Mucosa of descending colon (tissue), 3 donors: Measurements from ENCODE around the gene DAAM1. TPM values are rescaled to one million over a fixed set of nuclear protein-coding genes. Genes with fewer than 3 reads are reported as not detected.

Experiments
- ATAC-seq: fragments of 200-7000 bp; cut with Tn5 transposase; one replicate; pipeline ENCODE4 v1.9.1; 2020; ENCODE audit warnings: mild to moderate bottlenecking, moderate library complexity
- DNase-seq, 3 donors: peaks; one replicate each; pipeline ENCODE4 v3.0.0-alpha.2; 2020
- H3K36me3 ChIP-seq: fragments of 200-600 bp; one replicate; pipeline ENCODE4 v1.8.0; 2021; ENCODE audit warnings: low read depth, mild to moderate bottlenecking
- H3K4me1 ChIP-seq: fragments of 200-600 bp; one replicate; pipeline ENCODE4 v1.8.0; 2021; ENCODE audit warnings: low read depth, mild to moderate bottlenecking
- H3K4me3 ChIP-seq: fragments of 200-600 bp; one replicate; pipeline ENCODE4 v1.8.0; 2021; ENCODE audit warnings: mild to moderate bottlenecking
- H3K9me3 ChIP-seq: fragments of 200-600 bp; one replicate; pipeline ENCODE4 v1.8.0; 2021; ENCODE audit warnings: mild to moderate bottlenecking
- intact Hi-C, 2 donors: fragments of 100-400 bp; cut with DNase I in 1 of 2; cut with micrococcal nuclease in 1 of 2; formaldehyde crosslinking; loops; one replicate each; pipeline versions ENCODE4 v1.11.0 to v1.11.1; 2022; cut with DNase I, micrococcal nuclease
- total RNA-seq, 3 donors: library from RNA; stranded (reverse); fragmentation: NEBNext Ultra II Directional in 2 of 3; extraction: Animal tissue kit (Norgen Biotek cat#: 25700) in 2 of 3; gene quantifications; one replicate each; pipeline versions ENCODE4 v1.2.1 to v1.2.4, GENCODE V29; 2021 to 2023
- TF ChIP-seq, protein P1 (sequence below): fragments of 200-600 bp; IDR thresholded peaks from one replicate; pipeline ENCODE4 v1.8.0; 2022; ENCODE audit warnings: antibody characterized with exemption, mild to moderate bottlenecking
- donor health status: DM: no; HTN: no; CAD: no; lungs with moderate emphysema.
- donor health status: DM: no; HTN: no; CAD: no.
- donor health status: DM: no; HTN: yes; CAD: no.

The DAAM1 gene
- total RNA-seq, 3 donors from 2014 or later, result 41.0 to 85.4 (median 49.6) TPM

DNA sequence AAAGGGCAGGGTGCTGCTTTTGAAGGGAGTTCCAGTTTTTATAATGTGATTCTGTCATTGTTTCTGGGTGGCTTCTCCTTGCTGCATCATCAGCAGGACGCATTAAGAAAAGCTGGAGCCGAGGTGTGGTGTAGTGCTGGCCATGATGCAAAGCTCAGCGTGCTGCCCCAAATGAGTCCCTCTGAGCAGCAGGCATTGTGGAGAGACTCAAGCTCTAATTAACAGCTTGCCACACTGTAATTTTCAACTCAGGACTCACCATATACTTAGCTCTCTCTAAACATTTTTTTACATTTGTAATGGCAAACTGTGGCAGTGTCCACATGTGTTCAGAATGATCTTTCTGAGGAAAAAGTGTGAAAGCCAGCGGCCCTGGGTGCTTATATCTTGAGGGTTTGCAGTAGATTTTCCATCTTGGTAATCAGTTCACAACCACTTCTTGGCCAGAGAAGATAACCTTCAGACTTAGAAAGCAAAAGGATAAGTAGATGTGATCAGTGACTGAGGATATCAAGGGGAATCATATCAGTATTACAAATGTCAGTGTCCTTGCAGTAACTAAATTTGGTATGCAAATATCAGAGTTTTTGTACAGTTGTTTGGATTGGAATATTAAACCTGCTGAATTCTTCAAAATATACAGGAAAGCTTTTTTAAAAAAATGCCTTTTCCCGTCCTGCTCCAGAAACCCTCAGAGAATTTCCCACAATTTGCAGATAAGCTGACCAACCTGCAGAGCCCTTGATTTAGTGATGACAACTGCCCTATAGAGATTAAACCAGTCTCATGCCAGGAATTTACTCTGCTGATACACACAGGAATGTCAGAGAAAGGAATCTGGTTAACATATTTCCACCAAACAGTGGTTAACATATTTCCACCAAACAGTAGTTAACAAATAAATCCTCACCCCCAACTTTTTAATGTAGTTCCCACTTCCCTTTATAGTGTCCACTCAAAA is 63.6 kb downstream of the DAAM1 start:
- TF ChIP-seq, protein P1, sequence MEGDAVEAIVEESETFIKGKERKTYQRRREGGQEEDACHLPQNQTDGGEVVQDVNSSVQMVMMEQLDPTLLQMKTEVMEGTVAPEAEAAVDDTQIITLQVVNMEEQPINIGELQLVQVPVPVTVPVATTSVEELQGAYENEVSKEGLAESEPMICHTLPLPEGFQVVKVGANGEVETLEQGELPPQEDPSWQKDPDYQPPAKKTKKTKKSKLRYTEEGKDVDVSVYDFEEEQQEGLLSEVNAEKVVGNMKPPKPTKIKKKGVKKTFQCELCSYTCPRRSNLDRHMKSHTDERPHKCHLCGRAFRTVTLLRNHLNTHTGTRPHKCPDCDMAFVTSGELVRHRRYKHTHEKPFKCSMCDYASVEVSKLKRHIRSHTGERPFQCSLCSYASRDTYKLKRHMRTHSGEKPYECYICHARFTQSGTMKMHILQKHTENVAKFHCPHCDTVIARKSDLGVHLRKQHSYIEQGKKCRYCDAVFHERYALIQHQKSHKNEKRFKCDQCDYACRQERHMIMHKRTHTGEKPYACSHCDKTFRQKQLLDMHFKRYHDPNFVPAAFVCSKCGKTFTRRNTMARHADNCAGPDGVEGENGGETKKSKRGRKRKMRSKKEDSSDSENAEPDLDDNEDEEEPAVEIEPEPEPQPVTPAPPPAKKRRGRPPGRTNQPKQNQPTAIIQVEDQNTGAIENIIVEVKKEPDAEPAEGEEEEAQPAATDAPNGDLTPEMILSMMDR, result no peak
- no peaks in the 10 kb centered on the region for H3K9me3 ChIP-seq
- no peaks in the 10 kb centered on the region for H3K36me3 ChIP-seq
- H3K4me3 ChIP-seq, result no peak overlapping the region
- no peak for DNase-seq
- intact Hi-C loops, result no loop called here
- no peak for ATAC-seq
- H3K4me1 ChIP-seq, result no peaks in the 10 kb centered on the region

DNA sequence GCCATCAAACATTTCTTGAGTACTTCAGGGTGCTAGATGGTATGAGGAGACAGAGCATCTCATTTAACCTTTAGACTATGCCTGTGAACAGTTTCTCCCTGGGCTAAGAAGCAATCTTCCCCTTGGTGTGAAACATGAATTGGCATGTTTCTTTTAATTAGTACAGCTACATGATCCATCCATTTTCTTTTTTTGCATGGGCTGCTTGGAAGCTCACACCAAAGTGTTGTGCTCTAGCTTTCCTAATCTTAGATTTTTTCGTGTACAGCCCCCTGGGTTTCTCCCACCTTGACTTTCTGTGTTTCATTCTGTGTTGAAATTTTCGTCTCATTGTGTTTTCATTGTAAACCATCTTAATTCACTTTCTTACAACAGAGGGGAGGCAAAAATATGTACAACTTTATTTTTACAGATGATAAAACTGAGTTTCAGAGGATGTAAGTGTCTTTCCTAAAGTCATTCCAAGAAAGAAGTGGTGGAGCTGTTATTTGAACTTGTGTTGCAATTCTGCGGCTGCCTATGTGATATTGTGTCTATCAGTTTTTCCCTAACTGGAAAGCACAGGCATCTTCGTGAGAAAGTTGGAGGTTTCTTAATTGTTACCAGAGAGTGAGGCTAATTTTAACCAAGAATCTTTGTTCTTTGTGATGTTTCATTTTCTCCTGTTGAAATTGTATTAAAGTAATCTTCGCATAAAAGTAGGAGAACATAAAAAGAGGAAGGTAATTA is 64.5 kb downstream of the DAAM1 start:
- DNase-seq (no peak), ATAC-seq (no peak)
- no peaks in the 10 kb centered on the region for H3K9me3 ChIP-seq
- intact Hi-C loops, result no loop called here
- H3K4me1 ChIP-seq, result no peaks in the 10 kb centered on the region
- TF ChIP-seq, protein P1, result no peak
- no peaks in the 10 kb centered on the region for H3K36me3 ChIP-seq
- no peak overlapping the region for H3K4me3 ChIP-seq

DNA sequence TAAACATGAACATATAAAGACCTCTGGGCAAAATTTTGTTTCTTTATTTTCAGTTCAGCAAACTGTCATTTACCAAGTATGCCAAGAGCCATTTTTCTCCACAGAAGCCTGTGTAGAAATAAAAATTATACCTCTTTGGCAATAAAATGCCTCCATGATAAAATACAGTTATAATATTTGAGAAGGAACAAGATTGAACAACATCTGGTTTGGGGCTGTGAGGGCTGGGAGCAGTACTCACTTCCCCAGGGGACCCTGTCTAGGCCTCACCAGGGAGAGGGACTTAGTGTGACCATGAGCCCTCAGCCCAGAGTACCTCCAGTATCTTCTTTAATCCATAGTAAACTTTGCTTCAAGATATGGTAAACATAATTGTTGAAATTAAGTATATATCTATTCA is 65.1 kb downstream of the DAAM1 start:
- intact Hi-C loops, result no loop called here
- ATAC-seq, result no peak
- Histone ChIP-seq H3K4me1 (no peaks in the 10 kb centered on the region), H3K4me3 (no peak overlapping the region), H3K36me3 (no peaks in the 10 kb centered on the region), H3K9me3 (no peaks in the 10 kb centered on the region)
- no peak for DNase-seq
- TF ChIP-seq, protein P1, result no peak

DNA sequence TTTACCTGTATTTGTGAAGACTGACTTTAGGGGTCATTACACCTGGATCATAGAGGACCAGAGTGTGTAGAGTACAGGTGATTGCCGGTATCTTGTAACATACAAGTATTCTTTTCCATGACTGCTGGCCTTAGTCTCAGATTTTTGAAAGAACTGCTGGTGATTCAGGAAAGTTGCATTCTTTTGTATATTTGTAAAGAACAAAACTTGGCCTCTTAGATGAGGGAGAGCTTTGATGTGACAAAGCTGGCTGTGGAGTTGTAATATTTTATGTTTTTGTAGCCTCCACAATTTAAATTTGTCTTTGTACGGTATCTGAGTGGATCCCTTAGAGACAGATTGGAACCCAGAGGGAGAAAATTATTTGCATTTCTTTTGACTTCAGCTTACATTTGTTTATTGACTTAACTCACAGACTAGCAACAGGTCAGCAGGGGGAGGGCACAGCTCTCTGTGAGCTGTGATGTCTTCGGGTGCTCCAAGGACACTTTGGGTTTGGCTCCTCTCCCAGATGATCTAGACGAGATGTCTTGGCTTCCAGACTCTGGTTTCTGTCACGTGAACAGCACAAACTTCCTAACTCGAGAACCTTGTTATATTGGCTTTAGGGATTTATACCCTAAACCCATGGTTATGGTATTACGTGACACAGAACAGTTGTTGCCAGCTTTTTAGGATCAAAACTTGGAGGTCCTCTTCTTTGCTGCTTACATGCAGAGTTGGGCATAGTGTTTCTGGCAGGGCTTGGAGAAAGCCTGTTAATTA is 65.9 kb downstream of the DAAM1 start:
- intact Hi-C loops, result no loop called here

More for the DNA sequence above, 65.9 kb downstream of the DAAM1 start:
- TF ChIP-seq, protein P1, result no peak
- peak in 1 of 3 donors; percentile 77 for DNase-seq
- peak; percentile 81 for ATAC-seq
- Histone ChIP-seq H3K4me1 (no peaks in the 10 kb centered on the region), H3K9me3 (no peaks in the 10 kb centered on the region), H3K36me3 (no peaks in the 10 kb centered on the region), H3K4me3 (no peak overlapping the region)
